ENCODE measurements around the gene FBLN5.

Gene FBLN5

DNA sequence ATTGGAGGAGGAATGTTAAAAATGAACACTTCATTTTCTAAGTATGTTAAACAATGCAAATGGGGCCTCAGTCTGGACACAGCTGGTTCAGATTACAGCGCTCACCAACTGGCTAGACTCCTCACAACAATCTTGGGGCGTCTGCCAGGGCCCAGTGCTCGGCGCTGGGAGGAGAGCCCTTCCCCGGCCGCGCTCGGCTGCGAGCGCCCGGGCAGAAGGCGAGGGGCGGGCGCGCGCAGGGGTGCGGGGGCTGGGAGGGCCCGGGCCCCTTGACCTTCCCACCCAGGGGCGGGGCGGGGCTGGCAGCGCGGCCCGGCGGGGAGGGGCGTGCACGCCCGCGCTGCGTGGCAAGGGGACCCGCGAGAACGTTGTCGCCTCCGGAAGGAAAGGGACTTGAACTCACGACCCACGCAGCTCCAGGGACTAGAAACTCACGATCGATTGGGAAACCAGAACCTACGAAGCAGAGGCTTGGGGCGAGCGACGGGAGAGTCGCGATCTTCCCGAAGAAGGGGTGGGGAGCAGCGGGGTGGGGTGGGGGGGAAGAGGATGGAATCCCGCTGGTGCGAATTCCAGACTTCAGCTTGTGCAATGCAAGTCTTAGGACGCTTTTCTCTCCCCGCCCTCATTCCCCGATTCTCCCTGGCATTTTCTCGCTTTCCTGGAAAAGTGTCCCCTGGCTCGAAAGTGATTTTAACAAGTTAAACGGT lies at the start of gene FBLN5:
FBLN5 (minus strand) TSS at position 220 of the 710 bp plus-strand sequence. CDS start 465 bp downstream, outside the sequence.
- FAIRE-seq, result no peak
- peak; percentile 35 for DNase-seq (ENCODE audit: insufficient read length, low spot score)

DNA sequence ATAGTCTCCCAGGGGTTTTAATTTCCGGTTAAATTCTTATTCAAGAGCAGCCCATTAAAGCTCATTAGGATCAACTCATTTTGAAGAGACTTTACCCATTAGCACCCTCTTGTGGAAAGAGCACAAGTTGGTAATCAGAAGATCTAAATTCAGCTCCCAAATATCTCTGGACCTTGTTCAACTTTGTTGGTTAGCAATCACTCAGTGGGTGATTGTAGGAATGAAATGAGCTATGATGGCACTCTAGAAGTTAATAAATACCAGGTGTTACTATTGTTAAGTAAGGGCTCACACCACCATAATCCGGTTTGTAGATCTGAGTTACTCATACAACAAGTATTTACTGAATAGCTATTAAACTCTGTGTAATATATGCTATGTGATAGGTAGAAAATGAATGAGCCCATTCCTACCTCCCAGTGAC lies 49.5 kb upstream of the FBLN5 start:
- FAIRE-seq, result no peak
- peak; percentile 30 for DNase-seq (ENCODE audit: insufficient read length, low spot score)

DNA sequence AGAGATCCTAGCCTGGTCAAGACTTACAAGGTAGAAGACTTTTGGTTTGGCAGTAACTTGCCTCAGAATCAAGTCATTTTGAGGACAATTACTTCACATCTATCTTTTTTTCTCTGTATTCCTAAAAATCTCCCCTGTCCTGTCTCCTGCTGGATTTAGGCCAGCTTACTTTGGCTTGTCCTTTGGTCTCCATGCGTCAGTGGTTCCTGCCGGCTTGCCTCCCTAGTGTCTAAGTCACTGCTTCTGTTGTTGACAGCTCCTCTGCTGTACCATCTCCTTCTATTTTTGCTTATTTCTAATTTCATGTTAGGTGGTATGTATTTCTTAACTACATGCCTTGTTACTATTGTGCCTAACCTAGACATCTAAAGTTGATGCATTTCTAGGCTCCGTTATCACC lies 39.7 kb upstream of the FBLN5 start:
- FAIRE-seq (no peak), DNase-seq (ENCODE audit: insufficient read length, low spot score) (no peak)

- FAIRE-seq (no peak), DNase-seq (ENCODE audit: insufficient read length, low spot score) (no peak)
Observed at GRCh38 chr14:91985521-91986255, 38.2 kb upstream of the FBLN5 start.

DNA sequence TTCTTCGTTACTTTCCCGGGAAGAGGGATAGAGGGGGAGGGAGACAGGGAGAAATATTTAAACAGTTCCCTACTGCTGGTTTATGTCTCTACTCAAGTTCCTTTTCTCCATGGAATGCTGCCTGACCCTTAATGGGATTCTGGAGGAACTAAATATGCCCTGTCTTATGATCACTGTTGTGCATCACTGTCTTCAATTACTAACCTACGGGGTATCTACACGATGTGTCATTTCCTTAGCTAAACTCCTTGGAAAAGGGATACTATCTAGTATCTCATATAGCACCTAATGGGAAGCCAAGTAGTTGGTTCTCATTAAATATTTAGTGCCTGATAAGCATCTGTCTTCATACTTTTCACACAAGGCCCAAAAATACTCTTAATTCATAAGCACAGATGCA lies 37.5 kb upstream of the FBLN5 start:
- FAIRE-seq (peak; percentile 57), DNase-seq (ENCODE audit: insufficient read length, low spot score) (no peak)

DNA sequence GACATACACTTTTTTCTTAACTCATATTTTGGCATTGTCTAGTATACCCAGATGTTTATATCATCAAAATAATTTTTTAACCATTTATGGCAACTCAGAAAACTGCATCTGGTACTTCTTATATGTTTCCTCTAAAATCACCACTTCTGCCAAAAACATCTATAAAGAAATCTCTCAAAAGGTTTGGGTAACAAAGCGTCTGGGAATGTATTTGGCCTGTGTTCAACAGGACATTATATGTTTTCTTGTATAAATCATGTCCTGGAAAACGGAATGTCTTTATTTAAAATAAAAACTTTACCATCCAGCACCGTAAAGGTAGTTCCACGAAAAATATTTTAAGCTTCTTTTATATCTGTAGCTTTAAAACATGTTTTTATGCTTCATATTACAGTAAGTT lies 36.1 kb upstream of the FBLN5 start:
- no peak for DNase-seq (ENCODE audit: insufficient read length, low spot score)
- no peak for FAIRE-seq

- no peak for FAIRE-seq
- DNase-seq (ENCODE audit: insufficient read length, low spot score), result peak; percentile 82
Observed at GRCh38 chr14:91980157-91980556, 32.7 kb upstream of the FBLN5 start.

DNA sequence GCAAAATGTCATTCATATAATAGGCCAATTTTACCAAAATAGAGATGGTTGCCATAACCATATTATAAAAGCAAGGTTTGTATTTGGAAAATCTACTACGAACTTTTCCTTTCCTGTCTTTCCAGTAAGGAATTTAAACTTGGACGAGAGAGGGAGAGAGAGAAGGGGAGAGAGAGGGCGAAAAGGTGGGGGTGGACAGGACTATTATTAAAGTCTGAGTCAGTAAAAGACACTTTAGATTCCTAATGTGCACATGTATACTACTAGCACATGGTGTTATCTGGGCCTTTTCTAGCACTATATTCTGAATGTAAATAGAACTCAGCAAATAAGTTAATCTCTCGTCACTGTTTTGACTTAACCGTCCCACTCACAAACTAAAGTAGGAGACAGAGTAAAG lies 30.4 kb upstream of the FBLN5 start:
- FAIRE-seq (no peak), DNase-seq (ENCODE audit: insufficient read length, low spot score) (no peak)

DNA sequence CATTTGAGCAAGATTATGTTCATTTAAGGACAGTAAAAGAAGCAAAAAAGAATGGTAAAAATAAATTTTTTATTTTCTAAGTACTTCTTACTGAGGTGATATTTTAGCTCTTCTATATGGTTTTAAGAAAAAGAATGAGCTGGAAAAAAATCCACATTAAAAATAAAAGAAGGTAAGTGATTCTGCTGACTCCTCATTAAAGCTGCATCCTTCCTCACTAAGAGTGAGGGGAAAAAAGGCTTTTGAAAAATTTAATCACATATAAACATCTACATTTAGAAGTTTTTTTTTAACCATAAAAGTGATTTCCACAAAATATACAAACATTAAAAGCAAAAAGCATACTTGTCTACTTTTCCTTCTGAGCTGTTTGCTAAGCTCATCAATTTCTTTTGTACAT lies 28.3 kb upstream of the FBLN5 start:
- DNase-seq (ENCODE audit: insufficient read length, low spot score) (no peak), FAIRE-seq (no peak)

DNA sequence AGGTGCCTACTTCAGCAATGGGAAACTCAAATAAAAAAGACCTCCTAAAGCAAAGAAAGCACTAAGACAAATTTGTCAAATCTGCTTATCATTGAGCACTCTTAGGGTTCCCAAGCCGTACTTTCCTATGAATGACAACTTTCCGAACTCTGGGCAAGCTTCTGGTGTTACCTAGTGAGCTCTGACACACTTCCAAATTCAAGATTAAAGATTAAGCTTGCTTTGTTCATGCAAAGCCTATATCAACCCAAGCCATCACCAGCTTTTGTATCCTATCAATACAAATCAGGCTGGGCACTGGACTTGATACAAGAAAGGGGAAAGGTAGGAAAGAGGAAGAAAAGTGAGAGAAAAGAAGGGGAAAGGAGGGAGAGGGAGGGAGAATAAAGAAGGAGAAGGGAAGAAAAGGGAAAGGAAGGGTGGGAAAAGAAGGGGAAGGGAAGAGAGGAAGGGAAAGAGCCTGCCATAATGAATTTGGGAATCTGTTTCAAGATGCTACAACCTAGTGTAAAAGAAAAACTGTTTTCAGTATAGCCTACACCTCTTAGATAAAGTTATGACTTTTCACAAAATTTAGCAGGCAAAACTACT lies 23.8 kb upstream of the FBLN5 start:
- no peak for FAIRE-seq
- no peak for DNase-seq (ENCODE audit: insufficient read length, low spot score)

- FAIRE-seq, result no peak
- no peak for DNase-seq (ENCODE audit: insufficient read length, low spot score)
Observed at GRCh38 chr14:91968280-91968679, 20.8 kb upstream of the FBLN5 start.

- FAIRE-seq (peak; percentile 42), DNase-seq (ENCODE audit: insufficient read length, low spot score) (no peak)
Observed at GRCh38 chr14:91964724-91965123, 17.2 kb upstream of the FBLN5 start.

GRCh38 chr14:91964011-91964410 lies 16.5 kb upstream of the FBLN5 start:
- FAIRE-seq (no peak), DNase-seq (ENCODE audit: insufficient read length, low spot score) (no peak)

DNA sequence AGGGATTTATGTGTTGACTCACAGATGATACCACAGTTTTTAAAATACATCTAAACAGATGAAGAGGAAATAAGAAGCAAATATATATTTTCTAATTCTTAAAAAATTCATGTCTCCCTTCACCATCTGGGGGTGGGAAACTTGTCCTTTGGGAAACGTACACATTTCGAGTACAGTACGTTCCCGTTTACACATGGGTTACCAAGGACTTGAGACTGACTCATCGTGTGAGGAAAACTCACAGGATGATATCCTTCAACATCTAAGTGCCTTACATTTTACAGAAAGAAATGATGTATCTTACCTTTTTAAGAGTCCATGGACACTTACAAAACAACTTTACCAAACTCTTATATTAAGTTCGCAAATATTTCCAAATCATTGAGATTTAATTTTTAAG lies 16.0 kb upstream of the FBLN5 start:
- DNase-seq (ENCODE audit: insufficient read length, low spot score) (no peak), FAIRE-seq (no peak)

DNA sequence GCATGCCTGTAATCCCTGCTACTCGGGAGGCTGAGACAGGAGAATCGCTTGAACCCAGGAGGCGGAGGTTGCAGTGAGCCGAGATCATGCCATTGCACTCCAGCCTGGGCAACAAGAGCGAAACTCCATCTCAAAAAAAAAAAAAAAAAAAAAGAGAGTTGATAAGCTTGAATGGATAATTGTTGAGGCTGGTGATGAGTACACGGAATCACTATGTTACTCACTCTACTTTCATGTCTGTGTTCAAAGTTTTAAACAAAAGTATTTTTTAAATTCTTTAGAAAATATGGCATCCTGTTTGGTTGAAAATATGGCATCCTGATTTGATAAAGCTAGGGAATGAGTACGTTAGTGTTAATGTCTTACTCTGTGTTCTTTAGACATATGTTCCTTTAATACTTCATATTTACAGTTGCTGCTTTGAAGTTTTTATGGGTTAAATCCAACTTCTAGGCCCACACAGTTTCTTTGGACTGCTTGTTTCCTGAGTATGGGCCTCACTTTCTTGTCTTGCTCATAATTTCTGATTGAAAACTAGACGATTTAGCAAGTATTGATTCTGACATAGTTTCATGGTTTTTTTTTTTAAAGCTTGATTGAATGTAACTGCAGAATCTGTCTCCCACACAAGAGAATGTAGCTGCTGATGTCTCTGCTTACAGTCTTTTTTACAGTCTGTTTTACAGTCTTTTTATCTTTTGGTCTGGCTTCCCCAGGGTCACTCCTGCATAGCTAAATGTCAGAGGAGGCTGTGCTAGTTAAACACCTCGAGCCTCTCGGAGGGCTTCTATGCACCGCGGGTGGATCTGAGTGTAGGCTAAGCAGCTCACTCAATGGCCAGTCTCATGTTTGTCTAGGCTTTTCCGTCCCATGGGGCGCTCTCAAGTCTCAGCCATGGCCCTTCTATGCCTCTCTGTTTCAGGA lies 14.1 kb upstream of the FBLN5 start:
- no peak for FAIRE-seq
- DNase-seq (ENCODE audit: insufficient read length, low spot score), result no peak

DNA sequence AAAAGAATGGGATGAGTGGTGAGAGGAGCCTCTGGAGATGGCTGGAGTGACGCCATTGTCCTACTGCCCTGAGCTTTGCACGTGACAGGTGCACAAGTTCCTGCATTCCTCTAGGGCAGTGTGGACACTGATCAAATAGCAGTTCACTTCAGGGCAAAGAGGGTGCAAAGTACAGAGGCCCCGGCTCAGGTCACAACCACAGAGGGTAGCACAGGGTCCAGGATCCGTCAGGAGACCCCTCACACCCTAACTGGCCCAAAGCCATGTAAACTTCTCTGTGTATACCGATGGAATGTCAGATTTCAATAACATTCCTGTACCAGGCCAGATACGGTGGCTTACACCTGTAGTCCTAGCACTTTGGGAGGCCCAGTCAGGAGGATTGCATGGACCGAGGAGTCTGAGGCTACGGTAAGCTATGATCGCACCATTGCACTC lies 10.4 kb upstream of the FBLN5 start:
- no peak for DNase-seq (ENCODE audit: insufficient read length, low spot score)
- no peak for FAIRE-seq

DNA sequence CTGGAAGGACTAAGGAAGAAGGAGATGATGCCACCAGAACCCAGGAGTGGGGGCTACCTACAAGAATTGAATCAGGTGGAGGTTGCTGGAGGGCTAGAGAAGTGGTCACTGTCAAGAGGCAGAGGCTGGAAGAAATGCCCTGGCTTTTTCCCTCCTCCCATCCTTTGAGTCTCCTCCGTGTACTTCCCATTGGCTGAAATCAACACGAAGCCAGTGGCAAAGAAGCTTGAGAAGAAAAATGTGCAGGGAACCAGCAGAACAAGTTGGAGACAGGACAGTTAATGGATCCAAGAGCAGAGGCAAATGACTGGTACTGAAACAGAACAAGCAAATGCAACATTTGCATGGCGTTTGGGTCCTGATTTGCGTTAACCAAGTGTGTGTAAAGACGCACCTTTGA lies 9.1 kb upstream of the FBLN5 start:
- FAIRE-seq, result no peak
- DNase-seq (ENCODE audit: insufficient read length, low spot score), result no peak

GRCh38 chr14:91955168-91955567 lies 7.7 kb upstream of the FBLN5 start:
- no peak for FAIRE-seq
- no peak for DNase-seq (ENCODE audit: insufficient read length, low spot score)

DNA sequence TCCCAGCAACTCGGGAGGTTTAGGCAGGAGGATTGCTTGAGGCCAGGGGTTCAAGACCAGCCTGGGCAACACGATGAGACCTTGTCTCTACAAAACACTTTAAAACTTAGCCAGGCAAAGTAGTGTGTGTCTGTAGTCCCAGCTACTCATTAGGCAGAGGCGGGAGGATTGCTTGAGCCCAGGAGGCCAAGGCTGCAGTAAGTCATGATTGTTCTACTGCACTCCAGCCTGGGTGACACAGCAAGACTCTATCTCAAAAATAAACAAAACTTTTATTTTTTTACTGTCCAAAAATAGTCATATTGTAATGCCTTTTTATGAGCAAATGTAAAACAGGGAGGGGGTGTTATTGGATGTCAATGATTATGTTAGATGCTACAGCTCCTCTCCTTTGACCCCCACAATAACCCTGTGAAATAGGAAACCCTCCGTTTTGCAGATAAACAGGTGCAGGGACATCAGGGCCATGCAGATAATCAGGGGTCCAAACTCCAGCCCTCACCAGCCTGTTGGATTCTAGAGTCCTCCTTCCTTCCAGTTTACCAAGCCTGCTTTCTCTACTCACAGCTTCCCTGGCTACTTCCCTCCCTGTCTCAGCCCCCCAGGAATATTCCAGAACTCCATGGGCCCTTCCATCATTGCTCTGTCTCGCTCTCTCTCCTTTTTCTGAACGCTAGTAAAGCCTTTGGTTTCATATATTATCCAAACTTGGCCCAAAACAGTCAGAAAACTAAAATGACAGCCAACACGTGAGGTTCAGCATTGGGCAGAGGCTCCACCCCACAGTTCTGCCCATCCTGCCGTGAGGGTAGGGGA lies 5.9 kb upstream of the FBLN5 start:
- FAIRE-seq, result no peak
- no peak for DNase-seq (ENCODE audit: insufficient read length, low spot score)

All from HTR-8/SVneo (cell line).